Stomach (tissue), 9 donors: Measurements from ENCODE around the gene B4GALNT1. TPM values are rescaled to one million over a fixed set of nuclear protein-coding genes. Genes with fewer than 3 reads are reported as not detected.

ENCODE experiments used
- DNase-seq, 2 donors: peaks; one replicate each; pipeline versions ENCODE4 v3.0.0 to v3.0.0-alpha.2; 2013 to 2019
- H3K27ac ChIP-seq, 5 donors: fragments of 200-600 bp in 4 of 5; sonication (generic) in 4 of 5; one replicate each; pipeline ENCODE4 v1.5.1; 2013 to 2019; ENCODE audit warnings: mild to moderate bottlenecking in 1 of 5, moderate library complexity in 1 of 5
- H3K27me3 ChIP-seq, 3 donors: fragments of 200-600 bp; sonication (generic); one replicate each; pipeline ENCODE4 v1.5.1; 2017 to 2019; ENCODE audit warnings: mixed run types in 1 of 3
- H3K36me3 ChIP-seq, 4 donors: fragments of 200-600 bp; sonication (generic); 1 replicate in 3 of 4; 2 replicates in 1 of 4; pipeline ENCODE4 v1.5.1; 2016 to 2019
- H3K4me1 ChIP-seq, 4 donors: fragments of 200-600 bp; sonication (generic); one replicate each; pipeline ENCODE4 v1.5.1; 2016 to 2019
- H3K4me3 ChIP-seq, 4 donors: fragments of 200-600 bp; sonication (generic) in 3 of 4; one replicate each; pipeline ENCODE4 v1.5.1; 2016 to 2019; ENCODE audit warnings: mild to moderate bottlenecking in 1 of 4
- H3K9me3 ChIP-seq, 4 donors: fragments of 200-600 bp; sonication (generic); one replicate each; pipeline ENCODE4 v1.5.1; 2016 to 2019
- CTCF ChIP-seq, 7 experiments: fragments of 450-650 bp in 4 of 7; fragments of 200-600 bp in 3 of 7; sonication (generic) in 3 of 7; IDR thresholded peaks; one replicate each; pipeline ENCODE4 v1.5.1; 2016 to 2019; ENCODE audit warnings: antibody characterized with exemption in 7 of 7, control low read depth in 2 of 7, mild to moderate bottlenecking in 1 of 7
- EP300 ChIP-seq: sonication (generic); formaldehyde crosslinking; IDR thresholded peaks from one replicate; pipeline ENCODE4 v1.6.1; 2017; ENCODE audit warnings: antibody characterized with exemption
- POLR2A ChIP-seq, 4 donors: fragments of 450-650 bp; IDR thresholded peaks; one replicate each; pipeline ENCODE4 v1.6.1; 2016; ENCODE audit warnings: antibody characterized with exemption in 4 of 4, control low read depth in 2 of 4, mild to moderate bottlenecking in 1 of 4, moderate library complexity in 1 of 4
- POLR2AphosphoS5 ChIP-seq, 3 donors: sonication (generic); formaldehyde crosslinking; IDR thresholded peaks; one replicate each; pipeline ENCODE4 v1.6.1; 2016; ENCODE audit warnings: antibody characterized with exemption in 3 of 3
- WGBS, 5 donors: extraction: QIAGEN DNeasy Blood & Tissue Kit in 3 of 5; methylation state at CpG; one replicate each; pipeline versions ENCODE4 v1.1.5 to v1.1.7; 2013 to 2018; 5-methylcytosine and 5-hydroxymethylcytosine counted together
- intact Hi-C: fragments of 100-400 bp; cut with DNase I; formaldehyde crosslinking; loops from one replicate; pipeline ENCODE4 v1.15.1; 2023; ENCODE audit warnings: low total_unique reads
- polyA plus RNA-seq, 3 donors: library from polyadenylated mRNA; stranded (reverse); fragments of 200-250 nt; gene quantifications; one replicate each; pipeline ENCODE4 v1.2.3, GENCODE V29; 2013
- total RNA-seq, 5 donors: library from RNA; depleted of rRNA; stranded (reverse); fragments of >200 nt; gene quantifications; one replicate each; pipeline versions ENCODE4 v1.1.0 to v1.2.3, GENCODE V29; 2014 to 2016
- donor health status: healthy with polysubstance abuse.
- donor health status: Bipolar disorder and iron deficiency.
- donor health status: healthy.

The B4GALNT1 gene
- total and polyA plus RNA-seq, 8 donors, result 0.31 to 1.1 (median 0.67) TPM; not detected in 4

- 85 to 93% (median 89%) methylated on average over 4 of the region's 4 CpGs for WGBS, 5 donors
- Histone ChIP-seq H3K36me3 (peaks cover 0 to 11% (median 4%) of the 10 kb centered on the region in 4 donors), H3K27ac (no peak overlapping the region), H3K4me3 (no peak overlapping the region), H3K9me3 (no peaks in the 10 kb centered on the region), H3K27me3 (peaks cover 0 to 7% (median 0%) of the 10 kb centered on the region in 3 donors), H3K4me1 (no peaks in the 10 kb centered on the region)
- no peak for DNase-seq
- no peak for TF ChIP-seq CTCF (IDR thresholded peaks at IDR 0.05)
- no peak for TF ChIP-seq POLR2A (IDR thresholded peaks at IDR 0.05)
- no peak for TF ChIP-seq EP300
- TF ChIP-seq POLR2AphosphoS5 (IDR thresholded peaks at IDR 0.05), result no peak
- intact Hi-C loops, result loop anchor here (5.0 kb wide), 1 partner anchor 42 kb away; no protein-coding TSS in a partner anchor
Observed at GRCh38 chr12:57580466-57580795, 52.6 kb downstream of the B4GALNT1 start.

GRCh38 chr12:57579677-57580465 lies 53.1 kb downstream of the B4GALNT1 start:
- Histone ChIP-seq H3K4me1 (no peaks in the 10 kb centered on the region), H3K4me3 (no peak overlapping the region), H3K27ac (no peak overlapping the region), H3K36me3 (peaks cover 0 to 15% (median 4%) of the 10 kb centered on the region in 4 donors), H3K9me3 (no peaks in the 10 kb centered on the region), H3K27me3 (peaks cover 0 to 2% (median 0%) of the 10 kb centered on the region in 3 donors)
- no peak for TF ChIP-seq EP300
- TF ChIP-seq CTCF (IDR thresholded peaks at IDR 0.05), result no peak
- TF ChIP-seq POLR2AphosphoS5 (IDR thresholded peaks at IDR 0.05), result no peak
- no peak for TF ChIP-seq POLR2A (IDR thresholded peaks at IDR 0.05)
- WGBS, 5 donors, result 75 to 85% (median 83%) methylated on average over 8 of the region's 8 CpGs
- intact Hi-C loops, result loop anchor here (5.0 kb wide), 1 partner anchor 42 kb away; no protein-coding TSS in a partner anchor
- no peak for DNase-seq

GRCh38 chr12:57579011-57579410 lies 54.0 kb downstream of the B4GALNT1 start:
- TF ChIP-seq POLR2A (IDR thresholded peaks at IDR 0.05) (no peak), CTCF (IDR thresholded peaks at IDR 0.05) (no peak), POLR2AphosphoS5 (IDR thresholded peaks at IDR 0.05) (no peak), EP300 (no peak)
- Histone ChIP-seq H3K27me3 (no peaks in the 10 kb centered on the region), H3K9me3 (no peaks in the 10 kb centered on the region), H3K27ac (no peak overlapping the region), H3K4me1 (no peaks in the 10 kb centered on the region), H3K36me3 (peaks cover 0 to 15% (median 4%) of the 10 kb centered on the region in 4 donors), H3K4me3 (no peak overlapping the region)
- intact Hi-C loops, result no loop called here
- WGBS, 5 donors, result 72 to 93% (median 89%) methylated on average over 2 of the region's 2 CpGs
- no peak for DNase-seq

- no peak for DNase-seq
- H3K9me3 ChIP-seq, result no peaks in the 10 kb centered on the region
- H3K4me3 ChIP-seq, result no peak overlapping the region
- H3K4me1 ChIP-seq, result no peaks in the 10 kb centered on the region
- H3K36me3 ChIP-seq, result peaks cover 0 to 15% (median 4%) of the 10 kb centered on the region in 4 donors
- H3K27ac ChIP-seq, result no peak overlapping the region
- TF ChIP-seq CTCF (IDR thresholded peaks at IDR 0.05) (no peak), POLR2AphosphoS5 (IDR thresholded peaks at IDR 0.05) (no peak), EP300 (no peak), POLR2A (IDR thresholded peaks at IDR 0.05) (no peak)
- H3K27me3 ChIP-seq, result no peaks in the 10 kb centered on the region
- intact Hi-C loops, result no loop called here
- 82 to 89% (median 88%) methylated on average over 12 of the region's 12 CpGs for WGBS, 5 donors
Observed at GRCh38 chr12:57577981-57578758, 54.8 kb downstream of the B4GALNT1 start.
